GM12873 (cell line): ENCODE measurements around the gene GUCY1B1.
A peak's percentile ranks its signal among the peaks of the same experiment; 100 is the strongest.

ENCODE experiments used
- TF ChIP-seq, protein P1 (sequence below): IDR thresholded peaks from 2 replicates; pipeline ENCODE4 v1.5.1; 2012; ENCODE audit warnings: low read depth, mild to moderate bottlenecking, moderate library complexity, low read length, control low read depth; ENCODE audit not compliant: insufficient read depth; ENCODE audit errors: missing control alignments

Gene GUCY1B1

DNA sequence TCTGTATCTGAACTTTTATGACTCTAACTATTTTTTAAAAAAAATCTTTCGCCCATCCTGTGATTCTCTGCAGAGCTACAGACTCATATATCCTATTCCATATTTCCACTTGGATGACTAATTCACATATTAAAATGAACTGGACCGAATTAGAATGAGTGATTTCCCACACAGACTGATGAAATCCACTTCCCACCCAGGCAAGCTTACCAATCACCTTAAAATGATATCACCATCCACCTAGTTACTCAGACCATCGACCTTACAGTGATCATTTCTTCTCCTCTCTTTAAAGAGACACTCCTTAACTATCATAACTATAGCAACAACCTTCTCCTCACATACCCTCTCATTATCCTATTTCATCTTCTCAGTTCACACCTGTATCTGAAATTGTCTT lies 34.1 kb upstream of the GUCY1B1 start:
- TF ChIP-seq, protein P1, sequence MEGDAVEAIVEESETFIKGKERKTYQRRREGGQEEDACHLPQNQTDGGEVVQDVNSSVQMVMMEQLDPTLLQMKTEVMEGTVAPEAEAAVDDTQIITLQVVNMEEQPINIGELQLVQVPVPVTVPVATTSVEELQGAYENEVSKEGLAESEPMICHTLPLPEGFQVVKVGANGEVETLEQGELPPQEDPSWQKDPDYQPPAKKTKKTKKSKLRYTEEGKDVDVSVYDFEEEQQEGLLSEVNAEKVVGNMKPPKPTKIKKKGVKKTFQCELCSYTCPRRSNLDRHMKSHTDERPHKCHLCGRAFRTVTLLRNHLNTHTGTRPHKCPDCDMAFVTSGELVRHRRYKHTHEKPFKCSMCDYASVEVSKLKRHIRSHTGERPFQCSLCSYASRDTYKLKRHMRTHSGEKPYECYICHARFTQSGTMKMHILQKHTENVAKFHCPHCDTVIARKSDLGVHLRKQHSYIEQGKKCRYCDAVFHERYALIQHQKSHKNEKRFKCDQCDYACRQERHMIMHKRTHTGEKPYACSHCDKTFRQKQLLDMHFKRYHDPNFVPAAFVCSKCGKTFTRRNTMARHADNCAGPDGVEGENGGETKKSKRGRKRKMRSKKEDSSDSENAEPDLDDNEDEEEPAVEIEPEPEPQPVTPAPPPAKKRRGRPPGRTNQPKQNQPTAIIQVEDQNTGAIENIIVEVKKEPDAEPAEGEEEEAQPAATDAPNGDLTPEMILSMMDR = no peak

DNA sequence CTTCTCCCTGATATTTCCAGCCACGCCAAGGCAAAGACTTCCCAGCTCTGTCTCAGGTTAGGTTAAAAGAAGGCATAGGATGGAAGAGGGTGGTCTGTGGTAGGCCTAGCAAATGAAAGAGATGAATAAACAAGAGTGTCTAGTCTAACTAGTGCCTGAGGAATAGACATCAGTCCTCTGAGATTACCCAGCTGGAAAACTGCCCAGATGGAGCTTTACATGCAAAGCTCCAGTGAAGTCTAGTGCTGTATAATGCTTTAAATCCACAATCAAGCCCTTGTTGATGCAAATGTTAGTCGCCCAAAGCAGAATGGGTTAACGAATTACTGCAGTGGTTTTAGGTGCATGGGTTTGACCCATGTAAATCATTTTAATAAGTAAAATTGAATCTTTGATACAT lies 24.8 kb upstream of the GUCY1B1 start:
- TF ChIP-seq, protein P1 = no peak

DNA sequence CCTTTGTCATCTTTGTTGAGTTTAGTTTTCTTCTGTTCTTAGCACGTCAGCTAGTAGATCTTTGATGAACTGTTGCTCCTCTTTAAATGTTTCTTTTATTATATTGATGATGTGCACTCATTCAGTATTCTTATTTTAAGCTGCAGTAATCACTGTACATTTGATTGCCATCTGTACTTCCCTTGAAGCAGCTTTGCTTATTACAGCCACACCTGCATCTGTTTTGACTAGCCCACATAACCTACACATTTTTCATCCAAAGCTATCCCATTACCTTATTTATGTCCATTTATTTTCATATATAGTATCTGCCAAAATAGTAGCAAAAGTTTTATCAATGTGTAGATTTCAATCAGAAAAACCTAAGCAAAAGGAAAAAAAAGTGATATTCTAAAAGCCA lies 23.9 kb upstream of the GUCY1B1 start:
- TF ChIP-seq, protein P1 = no peak

DNA sequence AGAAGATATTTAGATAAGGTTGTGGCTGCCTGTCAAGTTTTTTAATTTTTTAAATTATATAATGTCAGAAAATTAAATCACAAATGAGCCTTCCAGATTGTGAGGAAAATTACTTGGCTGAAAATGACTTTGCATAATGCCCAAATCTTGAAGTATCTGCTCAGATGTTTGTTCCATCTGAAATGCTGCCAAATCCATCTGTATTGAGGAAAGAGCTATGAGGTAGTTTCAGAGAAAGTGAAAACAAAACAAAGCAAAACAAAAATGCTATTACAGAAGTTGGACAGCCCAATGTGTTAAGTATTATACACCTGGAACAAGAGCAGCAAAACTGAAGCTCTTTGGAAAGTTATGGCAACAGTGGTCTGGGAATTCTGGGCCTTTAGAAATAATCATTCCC lies 23.3 kb upstream of the GUCY1B1 start:
- TF ChIP-seq, protein P1 = no peak

DNA sequence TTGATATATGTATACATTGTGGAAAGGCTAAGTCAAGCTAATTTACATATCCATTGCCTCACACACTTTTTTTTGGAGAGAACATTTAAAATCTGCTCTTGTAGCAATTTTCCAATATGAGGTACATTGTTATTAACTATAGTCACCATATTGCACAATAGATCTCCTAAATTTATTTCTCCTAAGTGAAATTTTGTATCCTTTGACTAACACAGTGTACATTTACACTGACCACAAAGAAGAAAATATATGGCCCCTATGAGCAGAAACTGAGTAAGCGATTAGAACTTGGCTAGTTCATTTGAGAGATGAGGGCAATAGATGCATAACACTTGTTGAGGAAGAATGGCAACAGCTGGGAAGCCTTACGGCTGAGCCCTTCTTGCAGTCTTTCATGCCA lies 20.3 kb upstream of the GUCY1B1 start:
- TF ChIP-seq, protein P1 = no peak

DNA sequence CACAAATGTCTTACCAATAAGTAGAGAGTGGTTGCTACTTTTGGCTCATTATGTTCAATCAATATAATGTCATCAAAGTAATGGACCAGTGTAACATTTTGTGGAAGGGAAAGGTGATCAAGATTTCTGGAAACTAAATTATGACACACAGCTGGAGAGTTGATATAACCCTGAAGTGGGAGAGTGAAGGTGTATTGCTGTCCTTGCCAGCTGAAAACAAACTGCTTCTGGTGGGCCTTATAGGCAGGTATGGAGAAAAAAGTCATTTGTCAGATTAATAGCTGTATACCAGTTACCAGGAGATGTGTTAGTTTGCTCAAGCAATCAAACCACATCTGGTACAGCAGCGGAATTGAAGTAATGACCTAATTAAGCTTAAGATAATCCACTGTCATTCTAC lies 17.3 kb upstream of the GUCY1B1 start:
- TF ChIP-seq, protein P1 = no peak

DNA sequence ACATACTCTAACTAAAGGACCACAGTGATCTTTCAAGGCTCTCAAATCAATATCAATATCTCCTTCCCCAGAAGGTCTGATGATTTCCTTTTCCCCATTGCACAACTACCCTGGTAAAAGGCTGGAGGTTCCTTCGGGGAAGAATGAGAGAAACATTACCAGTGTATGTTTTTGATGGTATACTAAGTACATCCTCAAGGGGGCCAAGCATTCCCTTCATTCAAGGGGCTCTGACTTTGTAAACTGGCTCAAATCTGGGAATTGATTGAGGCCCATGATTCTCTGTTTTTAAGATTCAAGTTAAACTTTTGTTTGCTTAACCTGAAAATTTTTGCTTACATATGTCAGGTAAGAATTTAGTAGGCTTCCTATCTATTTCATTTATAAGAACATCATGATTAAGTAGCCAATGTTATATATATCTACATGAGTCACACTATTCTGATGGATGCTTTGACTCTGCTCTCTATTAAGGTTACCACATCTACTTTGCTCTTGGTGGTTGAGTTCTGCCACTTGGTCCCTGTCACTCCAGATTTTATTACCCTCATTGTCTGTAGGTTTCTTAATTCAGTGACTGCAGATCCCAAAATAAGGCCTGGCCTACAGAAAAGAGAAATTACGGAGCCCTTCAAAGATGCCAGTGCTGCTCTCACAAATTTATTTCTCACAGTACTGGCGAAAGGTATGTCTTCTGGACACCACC lies 16.4 kb upstream of the GUCY1B1 start:
- TF ChIP-seq, protein P1 = peak; percentile 32

DNA sequence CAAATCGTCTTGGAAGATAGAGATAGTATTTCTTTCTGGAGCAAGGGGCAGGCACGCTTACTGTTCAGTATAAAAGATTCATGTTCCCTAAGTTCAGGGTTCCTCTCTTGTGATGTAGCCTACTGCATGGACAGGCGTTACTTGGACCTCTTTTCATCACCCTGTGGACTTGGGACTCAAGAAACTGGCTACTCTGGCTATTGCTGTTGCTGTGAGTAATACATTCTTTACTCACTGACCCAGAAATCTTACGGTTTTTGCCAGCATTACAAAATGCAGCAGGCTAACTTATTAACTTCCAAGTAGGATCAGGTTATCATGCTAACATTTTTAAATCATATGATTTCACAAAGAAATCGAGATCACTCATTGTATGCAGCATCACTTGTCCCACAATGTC lies 12.8 kb upstream of the GUCY1B1 start:
- TF ChIP-seq, protein P1 = no peak
